IMR-90 (cell line): ENCODE data around the gene INPP5J. TPM values are rescaled to one million over a fixed set of nuclear protein-coding genes. Genes with fewer than 3 reads are reported as not detected.

Source experiments
- ATAC-seq: fragments of 200-7000 bp; cut with Tn5 transposase; 2 replicates; pipeline ENCODE4 v1.9.1; 2020; ENCODE audit warnings: low read depth, mild to moderate bottlenecking, moderate library complexity
- BruUV-seq: library from RNA; stranded (reverse); fragments of 400-500 nt; replicated peaks from 2 replicates; lab custom pipeline; 2021; lab: Mats Ljungman, UMichigan
- CTCF ChIA-PET: fragments of 300-600 bp; formaldehyde crosslinking; extraction: SDS; loops from one replicate; lab custom pipeline; 2021; ENCODE audit warnings: antibody characterized with exemption; lab: Yijun Ruan, JAX
- POLR2A ChIA-PET: fragments of 300-600 bp; sonication (Branson Sonifier 250); formaldehyde crosslinking; loops from one replicate; lab custom pipeline; 2022; ENCODE audit warnings: antibody characterized with exemption; ENCODE audit not compliant: unreplicated experiment; lab: Charles Lee
- DNase-seq: peaks from one replicate; pipeline ENCODE4 v3.0.0; 2013
- H2AFZ ChIP-seq: replicated peaks from 2 replicates; pipeline ENCODE3; 2013; ENCODE audit warnings: low read length, mild to moderate bottlenecking; ENCODE audit not compliant: poor library complexity
- H2AK5ac ChIP-seq: 2 replicates; pipeline ENCODE4 v1.6.1; 2013; ENCODE audit warnings: low read depth, low read length, inconsistent platforms
- H2AK9ac ChIP-seq: replicated peaks from 2 replicates; pipeline ENCODE3; 2013; ENCODE audit warnings: mild to moderate bottlenecking, low read depth, low read length, moderate library complexity; ENCODE audit not compliant: poor library complexity
- H2BK120ac ChIP-seq: 2 replicates; pipeline ENCODE4 v1.6.1; 2013; ENCODE audit warnings: low read depth, low read length, inconsistent platforms
- H2BK15ac ChIP-seq: 3 replicates; pipeline ENCODE4 v1.6.1; 2013; ENCODE audit warnings: low read depth, low read length, inconsistent platforms
- H2BK20ac ChIP-seq: 2 replicates; pipeline ENCODE4 v1.6.1; 2013; ENCODE audit warnings: low read depth, mild to moderate bottlenecking, inconsistent platforms, low read length, moderate library complexity
- H2BK5ac ChIP-seq: 2 replicates; pipeline ENCODE4 v1.6.1; 2013; ENCODE audit warnings: mild to moderate bottlenecking, low read depth, low read length, inconsistent platforms; ENCODE audit not compliant: poor library complexity, severe bottlenecking
- H3K14ac ChIP-seq: replicated peaks from 2 replicates; pipeline ENCODE4 v1.6.1; 2013; ENCODE audit warnings: low read depth, low read length, inconsistent platforms
- H3K18ac ChIP-seq: 2 replicates; pipeline ENCODE4 v1.6.1; 2013; ENCODE audit warnings: low read depth, low read length, control low read depth
- H3K23ac ChIP-seq: 2 replicates; pipeline ENCODE4 v1.6.1; 2013; ENCODE audit warnings: low read depth, low read length, inconsistent platforms
- H3K27ac ChIP-seq: 2 replicates; pipeline ENCODE4 v1.5.1; 2013; ENCODE audit warnings: mild to moderate bottlenecking, control low read depth, low read length; ENCODE audit not compliant: insufficient read depth
- H3K27me3 ChIP-seq: 2 replicates; pipeline ENCODE4 v1.6.1; 2013; ENCODE audit warnings: low read length; ENCODE audit not compliant: control insufficient read depth, insufficient read depth
- H3K36me3 ChIP-seq: 2 replicates; pipeline ENCODE4 v1.6.1; 2013; ENCODE audit warnings: low read length, mixed read lengths; ENCODE audit not compliant: control insufficient read depth, insufficient read depth
- H3K4ac ChIP-seq: 2 replicates; pipeline ENCODE4 v1.6.1; 2013; ENCODE audit warnings: low read depth, low read length, inconsistent platforms
- H3K4me1 ChIP-seq: 2 replicates; pipeline ENCODE4 v1.6.1; 2013; ENCODE audit warnings: low read length, mixed read lengths; ENCODE audit not compliant: control insufficient read depth, insufficient read depth
- H3K4me2 ChIP-seq: 2 replicates; pipeline ENCODE4 v1.6.1; 2013; ENCODE audit warnings: low read depth, mild to moderate bottlenecking, control low read depth, low read length, moderate library complexity
- H3K4me3 ChIP-seq: 2 replicates; pipeline ENCODE4 v1.5.1; 2013; ENCODE audit warnings: low read depth, mild to moderate bottlenecking, control low read depth, low read length, moderate library complexity; ENCODE audit not compliant: insufficient read depth
- H3K56ac ChIP-seq: 2 replicates; pipeline ENCODE4 v1.6.1; 2013; ENCODE audit warnings: low read length, inconsistent platforms; ENCODE audit not compliant: insufficient read depth; ENCODE audit errors: extremely low read depth
- H3K79me1 ChIP-seq, 2 experiments: 2 replicates each; pipeline ENCODE4 v1.6.1; 2013; ENCODE audit warnings: low read length in 2 of 2, inconsistent platforms in 1 of 2, low read depth in 1 of 2
- H3K9ac ChIP-seq: 2 replicates; pipeline ENCODE4 v1.6.1; 2013; ENCODE audit warnings: low read depth, low read length, control low read depth
- H3K9me1 ChIP-seq: 2 replicates; pipeline ENCODE4 v1.6.1; 2013; ENCODE audit warnings: low read length, inconsistent platforms; ENCODE audit not compliant: insufficient read depth
- H3K9me3 ChIP-seq: 2 replicates; pipeline ENCODE4 v1.6.1; 2013; ENCODE audit warnings: low read length; ENCODE audit not compliant: control insufficient read depth, insufficient read depth
- H4K20me1 ChIP-seq: 2 replicates; pipeline ENCODE4 v1.6.1; 2013; ENCODE audit warnings: low read length, inconsistent platforms; ENCODE audit not compliant: insufficient read depth
- H4K5ac ChIP-seq: 2 replicates; pipeline ENCODE4 v1.6.1; 2013; ENCODE audit warnings: mild to moderate bottlenecking, low read depth, low read length, control low read depth
- H4K8ac ChIP-seq, 2 experiments: 2 replicates each; pipeline ENCODE4 v1.6.1; 2013; ENCODE audit warnings: low read depth in 2 of 2, low read length in 2 of 2, control low read depth in 1 of 2, inconsistent platforms in 1 of 2
- H4K91ac ChIP-seq: 2 replicates; pipeline ENCODE4 v1.6.1; 2013; ENCODE audit warnings: low read depth, low read length, inconsistent platforms; ENCODE audit not compliant: insufficient read depth
- BHLHE40 ChIP-seq: fragments of 150-350 bp; IDR thresholded peaks from 2 replicates; pipeline ENCODE4 v1.6.1; 2016; ENCODE audit warnings: mild to moderate bottlenecking, low read depth, low read length
- CEBPB ChIP-seq: IDR thresholded peaks from 2 replicates; pipeline ENCODE4 v1.6.1; 2012; ENCODE audit warnings: low read depth, low read length, improper control_type of control experiment
- CHD1 ChIP-seq: IDR thresholded peaks from 2 replicates; pipeline ENCODE4 v1.6.1; 2012; ENCODE audit warnings: low read depth, low read length, improper control_type of control experiment
- FOS ChIP-seq: fragments of 150-350 bp; IDR thresholded peaks from 2 replicates; pipeline ENCODE4 v1.6.1; 2016; ENCODE audit warnings: low read depth, low read length
- MAZ ChIP-seq: IDR thresholded peaks from 2 replicates; pipeline ENCODE4 v1.6.1; 2012; ENCODE audit warnings: low read depth, mild to moderate bottlenecking, low read length, improper control_type of control experiment, moderate library complexity, borderline replicate concordance
- MXI1 ChIP-seq: IDR thresholded peaks from 2 replicates; pipeline ENCODE4 v1.6.1; 2012; ENCODE audit warnings: low read depth, mild to moderate bottlenecking, low read length, moderate library complexity, borderline replicate concordance
- POLR2A ChIP-seq: IDR thresholded peaks from 2 replicates; pipeline ENCODE4 v1.6.1; 2012; ENCODE audit warnings: mild to moderate bottlenecking, low read depth, low read length
- RAD21 ChIP-seq: IDR thresholded peaks from 2 replicates; pipeline ENCODE4 v1.6.1; 2012; ENCODE audit warnings: low read length, improper control_type of control experiment
- RFX5 ChIP-seq: IDR thresholded peaks from 2 replicates; pipeline ENCODE4 v1.8.0; 2012; ENCODE audit warnings: low read depth, mild to moderate bottlenecking, low read length, moderate library complexity
- SMC3 ChIP-seq: fragments of 150-350 bp; IDR thresholded peaks from 2 replicates; pipeline ENCODE4 v1.6.1; 2016; ENCODE audit warnings: low read depth, mild to moderate bottlenecking, antibody characterized with exemption, low read length, moderate library complexity
- WGBS, 2 experiments: methylation state at CpG; one replicate each; pipeline versions ENCODE4 v1.1.5 to v1.1.7; 2013; ENCODE audit warnings: missing lambda C conversion rate in 2 of 2; ENCODE audit not compliant: insufficient read length in 1 of 2; ENCODE audit errors: extremely low coverage in 2 of 2; 5-methylcytosine and 5-hydroxymethylcytosine counted together
- dilution Hi-C: fragments of 300-500 bp; cut with HindIII; formaldehyde crosslinking; loops from one replicate; pipeline ENCODE4 v1.14.3; 2018; ENCODE audit warnings: low sequenced_read_pairs; ENCODE audit not compliant: unreplicated experiment
- in situ Hi-C: fragments of 300-500 bp; cut with MboI; formaldehyde crosslinking; loops from 3 replicates; pipeline ENCODE4 v1.14.3; 2019; ENCODE audit warnings: low sequenced_read_pairs, inconsistent platforms, mixed read lengths
- intact Hi-C: fragments of 100-400 bp; cut with micrococcal nuclease; formaldehyde crosslinking; loops from 2 replicates; pipeline ENCODE4 v1.10.0; 2022
- polyA plus RNA-seq, 3 experiments: library from polyadenylated mRNA; depleted of rRNA; stranded (reverse); fragments of >200 nt; gene quantifications; 2 replicates each; pipeline ENCODE4 v1.2.3, GENCODE V29; 2012; ENCODE audit warnings: low replicate concordance in 1 of 3
- total RNA-seq: library from RNA; depleted of rRNA; stranded (reverse); fragments of >200 nt; gene quantifications from 2 replicates; pipeline ENCODE4 v1.2.3, GENCODE V29; 2012
- TF ChIP-seq, protein P1 (sequence below): fragments of 150-350 bp; IDR thresholded peaks from 2 replicates; pipeline ENCODE4 v1.6.1; 2017; ENCODE audit warnings: mild to moderate bottlenecking, antibody characterized with exemption, low read length, low read depth
- TF ChIP-seq, protein P2 (sequence below): fragments of 150-350 bp; IDR thresholded peaks from 2 replicates; pipeline ENCODE4 v1.6.1; 2016; ENCODE audit warnings: low read depth, mild to moderate bottlenecking, low read length, moderate library complexity, borderline replicate concordance
- TF ChIP-seq, protein P3 (sequence below): conservative IDR thresholded peaks from 2 replicates; pipeline ENCODE4 v1.5.1; 2012; ENCODE audit warnings: mild to moderate bottlenecking, low read depth, low read length, improper control_type of control experiment

Gene INPP5J
- total and polyA plus RNA-seq, 2 of the 4 experiments (the other 2 are of a cell fraction): 0.36 to 2.2 TPM

DNA sequence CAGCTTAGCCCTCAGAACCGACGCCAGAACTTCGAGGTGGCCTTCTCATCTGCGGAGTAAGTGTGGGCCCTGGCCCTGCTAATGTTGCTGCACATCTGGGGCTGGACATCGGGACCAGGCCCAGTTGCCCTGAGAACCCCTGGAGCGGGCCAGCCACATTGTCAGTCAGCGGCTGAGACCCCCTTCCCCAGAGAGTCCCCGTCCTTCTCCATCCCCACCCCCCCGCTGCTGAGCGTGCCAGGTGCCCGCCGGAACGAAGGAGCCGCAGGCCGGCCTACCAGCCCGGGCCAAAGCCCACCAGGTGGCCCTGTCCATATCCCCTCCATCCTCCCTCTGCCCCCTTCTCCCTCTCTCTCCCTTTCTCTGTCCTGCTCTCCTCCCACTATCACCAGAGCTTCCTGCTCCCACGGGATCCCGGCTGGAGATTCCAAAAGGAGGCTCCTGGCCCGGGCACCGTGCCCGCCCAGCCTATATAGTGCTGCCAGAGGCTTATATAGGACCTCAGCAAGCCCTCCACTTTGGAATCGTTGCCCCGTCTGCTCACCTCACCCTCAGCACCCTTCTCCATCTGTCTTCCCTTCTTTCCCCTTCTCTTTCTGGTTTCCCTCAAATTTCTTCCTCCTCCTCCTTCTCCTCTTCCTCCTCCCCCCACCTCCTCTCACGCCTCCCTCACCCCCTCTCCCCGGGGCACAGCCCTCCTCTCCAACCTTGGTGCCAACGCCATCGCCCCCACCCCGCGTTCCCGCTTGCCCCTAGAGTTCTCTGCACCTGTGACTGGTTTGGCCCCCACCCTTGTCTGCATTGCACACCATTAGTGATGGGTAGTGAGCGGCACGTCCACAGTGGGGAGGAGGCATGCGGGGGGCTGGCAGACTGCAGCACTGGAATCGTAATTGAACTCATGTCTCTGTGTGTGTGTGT, 22.7 kb upstream of the INPP5J start:
- Histone ChIP-seq H3K23ac (no peak overlapping the region), H3K27ac (peak overlapping the region; percentile 55; the same call in 1 of the 2 replicates), H3K36me3 (peaks cover 68% of the 10 kb centered on the region), H4K5ac (peak overlapping the region; percentile 71; the same call in 1 of the 2 replicates), H3K79me1 (peaks cover 6 to 63% of the 10 kb centered on the region in 2 experiments; a peak in 3 of 4 replicates), H3K4ac (0 out of 2 replicates have a peak overlapping the region, but pooled peaks have one; percentile 62), H2BK120ac (no peak overlapping the region), H3K18ac (peak overlapping the region; percentile 49; the same call in 1 of the 2 replicates), H2BK5ac (peak overlapping the region; percentile 75), H4K20me1 (peaks cover 12% of the 10 kb centered on the region; the same call in 1 of the 2 replicates), H3K9me1 (peaks cover 25% of the 10 kb centered on the region), H3K4me2 (no peak overlapping the region), H4K91ac (no peak overlapping the region; the same call in 1 of the 2 replicates), H3K9me3 (no peaks in the 10 kb centered on the region), H3K4me1 (peaks cover 44% of the 10 kb centered on the region), H2AK9ac (peak overlapping the region; percentile 58), H4K8ac (peak overlapping the region in 1 of 2 experiments; percentile 25; a peak in 2 of 4 replicates), H2BK15ac (no peak overlapping the region), H3K14ac (0 out of 2 replicates have a peak overlapping the region, but pooled peaks have one; percentile 19), H2BK20ac (peak overlapping the region; percentile 29; the same call in 1 of the 2 replicates), H2AFZ (no peak overlapping the region), H3K56ac (no peak overlapping the region), H3K9ac (no peak overlapping the region), H3K27me3 (no peaks in the 10 kb centered on the region), H3K4me3 (no peak overlapping the region), H2AK5ac (peak overlapping the region; percentile 54; the same call in 1 of the 2 replicates)
- BruUV-seq: no TSS peak
- no peak for ATAC-seq
- dilution Hi-C loops (no loop called here), in situ Hi-C loops (no loop called here), intact Hi-C loops (loop anchor here (1.0 kb wide), 1 partner anchor 19 kb away; the partner anchor contains the start of gene SMTN)
- POLR2A ChIA-PET: no interaction called here
- CTCF ChIA-PET: no interaction called here
- 100% methylated on average over 6 of the region's 34 CpGs; no CpG with 5 or more reads in 1 of the 2 experiments for WGBS, 2 experiments
- no peak for DNase-seq
- TF ChIP-seq RAD21: no peak
- no peak for TF ChIP-seq POLR2A
- no peak for TF ChIP-seq MXI1
- TF ChIP-seq RFX5: no peak
- TF ChIP-seq CHD1: no peak
- TF ChIP-seq, protein P1, sequence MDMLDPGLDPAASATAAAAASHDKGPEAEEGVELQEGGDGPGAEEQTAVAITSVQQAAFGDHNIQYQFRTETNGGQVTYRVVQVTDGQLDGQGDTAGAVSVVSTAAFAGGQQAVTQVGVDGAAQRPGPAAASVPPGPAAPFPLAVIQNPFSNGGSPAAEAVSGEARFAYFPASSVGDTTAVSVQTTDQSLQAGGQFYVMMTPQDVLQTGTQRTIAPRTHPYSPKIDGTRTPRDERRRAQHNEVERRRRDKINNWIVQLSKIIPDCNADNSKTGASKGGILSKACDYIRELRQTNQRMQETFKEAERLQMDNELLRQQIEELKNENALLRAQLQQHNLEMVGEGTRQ: no peak
- no peak for TF ChIP-seq CEBPB
- no peak for TF ChIP-seq FOS
- TF ChIP-seq, protein P2, sequence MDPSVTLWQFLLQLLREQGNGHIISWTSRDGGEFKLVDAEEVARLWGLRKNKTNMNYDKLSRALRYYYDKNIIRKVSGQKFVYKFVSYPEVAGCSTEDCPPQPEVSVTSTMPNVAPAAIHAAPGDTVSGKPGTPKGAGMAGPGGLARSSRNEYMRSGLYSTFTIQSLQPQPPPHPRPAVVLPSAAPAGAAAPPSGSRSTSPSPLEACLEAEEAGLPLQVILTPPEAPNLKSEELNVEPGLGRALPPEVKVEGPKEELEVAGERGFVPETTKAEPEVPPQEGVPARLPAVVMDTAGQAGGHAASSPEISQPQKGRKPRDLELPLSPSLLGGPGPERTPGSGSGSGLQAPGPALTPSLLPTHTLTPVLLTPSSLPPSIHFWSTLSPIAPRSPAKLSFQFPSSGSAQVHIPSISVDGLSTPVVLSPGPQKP: no peak
- TF ChIP-seq SMC3: no peak
- TF ChIP-seq, protein P3, sequence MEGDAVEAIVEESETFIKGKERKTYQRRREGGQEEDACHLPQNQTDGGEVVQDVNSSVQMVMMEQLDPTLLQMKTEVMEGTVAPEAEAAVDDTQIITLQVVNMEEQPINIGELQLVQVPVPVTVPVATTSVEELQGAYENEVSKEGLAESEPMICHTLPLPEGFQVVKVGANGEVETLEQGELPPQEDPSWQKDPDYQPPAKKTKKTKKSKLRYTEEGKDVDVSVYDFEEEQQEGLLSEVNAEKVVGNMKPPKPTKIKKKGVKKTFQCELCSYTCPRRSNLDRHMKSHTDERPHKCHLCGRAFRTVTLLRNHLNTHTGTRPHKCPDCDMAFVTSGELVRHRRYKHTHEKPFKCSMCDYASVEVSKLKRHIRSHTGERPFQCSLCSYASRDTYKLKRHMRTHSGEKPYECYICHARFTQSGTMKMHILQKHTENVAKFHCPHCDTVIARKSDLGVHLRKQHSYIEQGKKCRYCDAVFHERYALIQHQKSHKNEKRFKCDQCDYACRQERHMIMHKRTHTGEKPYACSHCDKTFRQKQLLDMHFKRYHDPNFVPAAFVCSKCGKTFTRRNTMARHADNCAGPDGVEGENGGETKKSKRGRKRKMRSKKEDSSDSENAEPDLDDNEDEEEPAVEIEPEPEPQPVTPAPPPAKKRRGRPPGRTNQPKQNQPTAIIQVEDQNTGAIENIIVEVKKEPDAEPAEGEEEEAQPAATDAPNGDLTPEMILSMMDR: no peak
- TF ChIP-seq MAZ: no peak
- no peak for TF ChIP-seq BHLHE40
